GM12892 (cell line): Measurements from ENCODE around the gene RILP.
A peak's percentile ranks its signal among the peaks of the same experiment; 100 is the strongest.

Experiments used
- DNase-seq: peaks from one replicate; pipeline ENCODE4 v3.0.0; 2011; ENCODE audit not compliant: insufficient read length
- FAIRE-seq: peaks from 2 replicates; lab custom pipeline; 2011; peaks lifted over from hg19 to GRCh38; lab: Jason Lieb, UNC
- POLR2A ChIP-seq: IDR thresholded peaks from 2 replicates; pipeline ENCODE4 v1.6.1; 2011; ENCODE audit warnings: low read depth, low read length, control low read depth
- POLR2AphosphoS5 ChIP-seq: IDR thresholded peaks from 2 replicates; pipeline ENCODE4 v1.6.1; 2011; ENCODE audit warnings: low read depth, low read length, control low read depth
- TAF1 ChIP-seq: IDR thresholded peaks from 2 replicates; pipeline ENCODE4 v1.6.1; 2011; ENCODE audit warnings: low read depth, mild to moderate bottlenecking, control low read depth, low read length, borderline replicate concordance

Gene RILP

GRCh38 chr17:1623057-1623630, 26.5 kb downstream of the RILP start:
- TF ChIP-seq POLR2A (no peak), TAF1 (no peak), POLR2AphosphoS5 (no peak)
- DNase-seq (no peak), FAIRE-seq (no peak)

GRCh38 chr17:1621273-1621954, 28.3 kb downstream of the RILP start:
- no peak for DNase-seq
- no peak for FAIRE-seq
- TF ChIP-seq POLR2A (no peak), TAF1 (no peak), POLR2AphosphoS5 (no peak)

- no peak for TF ChIP-seq TAF1
- no peak for TF ChIP-seq POLR2A
- no peak for TF ChIP-seq POLR2AphosphoS5
- FAIRE-seq (no peak), DNase-seq (no peak)
These were observed 29.2 kb downstream of the RILP start for GRCh38 chr17:1620486-1620885.

GRCh38 chr17:1617620-1618174, 32.0 kb downstream of the RILP start:
- FAIRE-seq (no peak), DNase-seq (no peak)
- TF ChIP-seq POLR2A (no peak), TAF1 (no peak), POLR2AphosphoS5 (no peak)

GRCh38 chr17:1616101-1616500, 33.6 kb downstream of the RILP start:
- TF ChIP-seq POLR2AphosphoS5 (no peak), POLR2A (no peak), TAF1 (no peak)
- FAIRE-seq: no peak
- no peak for DNase-seq

GRCh38 chr17:1612400-1612799, 37.3 kb downstream of the RILP start:
- FAIRE-seq (no peak), DNase-seq (no peak)
- TF ChIP-seq POLR2AphosphoS5: no peak
- TF ChIP-seq POLR2A: no peak
- TF ChIP-seq TAF1: no peak

- no peak for FAIRE-seq
These were observed 38.0 kb downstream of the RILP start for GRCh38 chr17:1611715-1612114.

GRCh38 chr17:1608676-1609075, 41.0 kb downstream of the RILP start:
- DNase-seq: no peak
- TF ChIP-seq POLR2AphosphoS5: no peak
- no peak for TF ChIP-seq TAF1
- TF ChIP-seq POLR2A: no peak
- FAIRE-seq: no peak

More at GRCh38 chr17:1611715-1612114, 38.0 kb downstream of the RILP start:
- DNase-seq: no peak
- TF ChIP-seq POLR2A (no peak), TAF1 (no peak), POLR2AphosphoS5 (no peak)

- FAIRE-seq: peak; percentile 46
- DNase-seq: no peak
- no peak for TF ChIP-seq POLR2A
- no peak for TF ChIP-seq TAF1
- no peak for TF ChIP-seq POLR2AphosphoS5
These were observed 41.7 kb downstream of the RILP start for GRCh38 chr17:1607971-1608320.

GRCh38 chr17:1606352-1606985, 43.2 kb downstream of the RILP start:
- no peak for DNase-seq
- peak; percentile 89 for FAIRE-seq
- TF ChIP-seq POLR2A: peak; percentile 34; the same call in 1 of the 2 replicates
- TF ChIP-seq POLR2AphosphoS5: peak; percentile 54; the same call in 1 of the 2 replicates
- 0 out of 2 replicates have a peak, but pooled peaks have one; percentile 15 for TF ChIP-seq TAF1

- DNase-seq: no peak
- no peak for TF ChIP-seq TAF1
- no peak for TF ChIP-seq POLR2AphosphoS5
- no peak for TF ChIP-seq POLR2A
- peak; percentile 54 for FAIRE-seq
These were observed 43.9 kb downstream of the RILP start for GRCh38 chr17:1605681-1606351.

- TF ChIP-seq POLR2AphosphoS5 (no peak), POLR2A (no peak), TAF1 (no peak)
- FAIRE-seq (no peak), DNase-seq (no peak)
These were observed 44.7 kb downstream of the RILP start for GRCh38 chr17:1604831-1605528.
